ENCODE measurements around the gene ANKRD49.
A peak's percentile ranks its signal among the peaks of the same experiment; 100 is the strongest.

Gene ANKRD49

GRCh38 chr11:94516725-94517124, 22.9 kb downstream of the ANKRD49 start:
- Histone ChIP-seq H3K4me1 (ENCODE audit: insufficient read depth, low read length, severe bottlenecking) (peaks cover 7% of the 10 kb centered on the region), H3K9ac (ENCODE audit: low read length) (no peak overlapping the region), H3K79me2 (ENCODE audit: insufficient read depth, low read length) (no peaks in the 10 kb centered on the region), H3K4me3 (ENCODE audit: low read depth, low read length, poor library complexity, severe bottlenecking) (no peak overlapping the region), H3F3A (ENCODE audit: insufficient read depth, low read length) (no peaks in the 10 kb centered on the region), H3K9me2 (ENCODE audit: low read depth, low read length) (no peaks in the 10 kb centered on the region), H3K27me3 (ENCODE audit: insufficient read depth, low read length) (no peaks in the 10 kb centered on the region), H4K20me1 (ENCODE audit: insufficient read depth, low read length) (no peaks in the 10 kb centered on the region), H3K4me2 (ENCODE audit: low read length) (no peak overlapping the region), H3K36me3 (ENCODE audit: insufficient read depth, low read length) (no peaks in the 10 kb centered on the region), H3K9me3 (ENCODE audit: low read length) (no peaks in the 10 kb centered on the region), H2AFZ (ENCODE audit: low read length) (no peak overlapping the region), H3K27ac (ENCODE audit: low read depth, low read length, poor library complexity, severe bottlenecking) (no peak overlapping the region)
- TF ChIP-seq EZH2 (IDR thresholded peaks at IDR 0.05; ENCODE audit: borderline replicate concordance, low read length) = no peak
- no peak for TF ChIP-seq CTCF (IDR thresholded peaks at IDR 0.05; ENCODE audit: low read length)

GRCh38 chr11:94518300-94518699, 24.5 kb downstream of the ANKRD49 start:
- H2AFZ ChIP-seq (ENCODE audit: low read length) = no peak overlapping the region
- H3K27me3 ChIP-seq (ENCODE audit: insufficient read depth, low read length) = no peaks in the 10 kb centered on the region
- H3K4me2 ChIP-seq (ENCODE audit: low read length) = no peak overlapping the region
- no peaks in the 10 kb centered on the region for H3K9me3 ChIP-seq (ENCODE audit: low read length)
- H3K79me2 ChIP-seq (ENCODE audit: insufficient read depth, low read length) = no peaks in the 10 kb centered on the region
- no peak overlapping the region for H3K27ac ChIP-seq (ENCODE audit: low read depth, low read length, poor library complexity, severe bottlenecking)
- no peak overlapping the region for H3K4me3 ChIP-seq (ENCODE audit: low read depth, low read length, poor library complexity, severe bottlenecking)
- H3F3A ChIP-seq (ENCODE audit: insufficient read depth, low read length) = no peaks in the 10 kb centered on the region
- no peaks in the 10 kb centered on the region for H3K4me1 ChIP-seq (ENCODE audit: insufficient read depth, low read length, severe bottlenecking)
- no peak for TF ChIP-seq EZH2 (IDR thresholded peaks at IDR 0.05; ENCODE audit: borderline replicate concordance, low read length)
- no peak for TF ChIP-seq CTCF (IDR thresholded peaks at IDR 0.05; ENCODE audit: low read length)
- H3K36me3 ChIP-seq (ENCODE audit: insufficient read depth, low read length) = no peaks in the 10 kb centered on the region
- no peaks in the 10 kb centered on the region for H3K9me2 ChIP-seq (ENCODE audit: low read depth, low read length)
- H4K20me1 ChIP-seq (ENCODE audit: insufficient read depth, low read length) = no peaks in the 10 kb centered on the region
- H3K9ac ChIP-seq (ENCODE audit: low read length) = no peak overlapping the region

- TF ChIP-seq EZH2 (IDR thresholded peaks at IDR 0.05; ENCODE audit: borderline replicate concordance, low read length) (no peak), CTCF (IDR thresholded peaks at IDR 0.05; ENCODE audit: low read length) (peak; percentile 61)
- no peaks in the 10 kb centered on the region for H3K4me1 ChIP-seq (ENCODE audit: insufficient read depth, low read length, severe bottlenecking)
- no peaks in the 10 kb centered on the region for H3K27me3 ChIP-seq (ENCODE audit: insufficient read depth, low read length)
- no peak overlapping the region for H2AFZ ChIP-seq (ENCODE audit: low read length)
- H3K9me3 ChIP-seq (ENCODE audit: low read length) = no peaks in the 10 kb centered on the region
- no peaks in the 10 kb centered on the region for H4K20me1 ChIP-seq (ENCODE audit: insufficient read depth, low read length)
- H3F3A ChIP-seq (ENCODE audit: insufficient read depth, low read length) = no peaks in the 10 kb centered on the region
- no peak overlapping the region for H3K9ac ChIP-seq (ENCODE audit: low read length)
- no peaks in the 10 kb centered on the region for H3K9me2 ChIP-seq (ENCODE audit: low read depth, low read length)
- no peak overlapping the region for H3K27ac ChIP-seq (ENCODE audit: low read depth, low read length, poor library complexity, severe bottlenecking)
- no peaks in the 10 kb centered on the region for H3K79me2 ChIP-seq (ENCODE audit: insufficient read depth, low read length)
- H3K4me3 ChIP-seq (ENCODE audit: low read depth, low read length, poor library complexity, severe bottlenecking) = no peak overlapping the region
- H3K36me3 ChIP-seq (ENCODE audit: insufficient read depth, low read length) = no peaks in the 10 kb centered on the region
- H3K4me2 ChIP-seq (ENCODE audit: low read length) = no peak overlapping the region
Observed at GRCh38 chr11:94519478-94520084, 25.8 kb downstream of the ANKRD49 start.

Measured in OCI-LY1 (cell line).